Activated T-cell treated with anti-CD3 and anti-CD28 coated beads for 1 hour (primary cell): ENCODE data around the gene UPK2.

Experiments
- DNase-seq: peaks from one replicate; pipeline ENCODE4 v3.0.0-alpha.2; 2020; ENCODE audit warnings: low read depth

UPK2 gene

DNA sequence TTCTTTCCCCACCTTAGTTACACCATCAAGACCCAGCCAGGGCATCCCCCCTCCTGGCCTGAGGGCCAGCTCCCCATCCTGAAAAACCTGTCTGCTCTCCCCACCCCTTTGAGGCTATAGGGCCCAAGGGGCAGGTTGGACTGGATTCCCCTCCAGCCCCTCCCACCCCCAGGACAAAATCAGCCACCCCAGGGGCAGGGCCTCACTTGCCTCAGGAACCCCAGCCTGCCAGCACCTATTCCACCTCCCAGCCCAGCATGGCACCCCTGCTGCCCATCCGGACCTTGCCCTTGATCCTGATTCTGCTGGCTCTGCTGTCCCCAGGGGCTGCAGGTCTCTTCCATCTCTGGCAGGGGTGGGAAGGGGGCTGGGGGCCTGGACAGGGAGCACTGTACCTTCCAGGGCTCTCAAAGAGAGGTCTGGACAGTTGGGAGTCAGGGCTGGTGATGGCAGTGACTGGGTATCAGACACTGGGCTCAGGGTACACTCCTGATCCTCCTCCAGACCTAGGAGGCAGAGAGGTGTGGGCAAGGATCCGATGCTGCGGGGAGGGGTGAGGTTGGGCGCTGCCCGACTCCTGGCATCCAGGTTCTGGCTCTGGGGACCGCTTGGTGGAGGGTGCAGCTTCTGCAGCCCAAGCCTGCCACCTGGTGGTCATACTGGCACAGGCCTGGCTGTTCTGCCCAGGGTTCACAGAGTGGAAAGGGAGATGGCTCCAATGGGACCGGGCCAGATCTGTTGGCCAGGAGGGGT lies at the start of gene UPK2:
TSS of gene UPK2 (plus strand) at position 205 of the 753 bp plus-strand sequence. CDS start at position 258, 53 bp downstream.
- peak; percentile 88 for DNase-seq

DNA sequence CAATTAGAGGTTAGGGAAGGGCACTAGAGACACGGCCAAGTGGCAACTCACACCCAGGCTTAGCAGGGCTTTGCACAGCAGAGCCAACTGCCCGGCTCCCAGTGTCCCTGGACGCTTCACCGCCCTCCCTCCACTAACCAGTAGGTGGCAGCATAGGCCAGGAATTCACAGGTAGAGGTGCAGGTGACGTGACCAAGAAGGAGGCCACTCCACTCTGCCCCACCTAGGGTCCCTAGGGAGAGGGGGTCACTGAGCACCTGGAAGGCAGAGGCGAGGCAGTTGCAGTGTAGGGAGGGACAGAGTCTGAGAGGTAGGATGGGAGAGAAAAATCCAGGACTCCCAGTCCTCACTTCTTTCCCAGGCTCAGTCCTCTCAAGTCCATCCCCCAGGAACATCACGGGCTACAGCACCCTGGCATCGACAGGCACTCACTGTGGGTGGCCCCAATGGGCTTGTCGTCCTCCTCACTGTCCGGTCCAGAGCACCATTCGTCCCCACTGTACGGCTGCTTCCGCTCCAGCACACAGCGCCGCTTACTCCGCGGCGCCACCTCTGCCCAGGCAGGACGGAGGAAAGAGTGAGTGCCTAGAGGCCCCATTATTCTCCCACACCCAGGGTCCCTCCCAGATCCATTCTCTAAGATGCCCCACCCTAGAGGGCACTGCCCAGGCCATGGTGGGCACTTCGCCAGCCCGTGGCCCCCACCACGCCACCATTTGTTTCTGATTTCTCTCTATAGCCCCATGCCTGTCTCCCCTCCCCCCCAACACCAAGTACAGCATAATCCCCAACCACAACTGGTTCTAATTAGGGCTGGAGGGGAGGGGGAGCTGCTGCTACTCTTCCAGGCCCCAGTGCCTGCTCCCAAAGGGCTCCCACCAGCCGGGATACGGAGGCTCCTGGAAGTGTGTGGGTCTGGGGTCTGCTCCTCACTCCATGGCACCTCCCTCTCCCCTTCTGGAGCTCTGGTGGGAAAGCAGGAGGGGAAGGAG lies 48.8 kb upstream of the UPK2 start:
- peak; percentile 83 for DNase-seq

DNA sequence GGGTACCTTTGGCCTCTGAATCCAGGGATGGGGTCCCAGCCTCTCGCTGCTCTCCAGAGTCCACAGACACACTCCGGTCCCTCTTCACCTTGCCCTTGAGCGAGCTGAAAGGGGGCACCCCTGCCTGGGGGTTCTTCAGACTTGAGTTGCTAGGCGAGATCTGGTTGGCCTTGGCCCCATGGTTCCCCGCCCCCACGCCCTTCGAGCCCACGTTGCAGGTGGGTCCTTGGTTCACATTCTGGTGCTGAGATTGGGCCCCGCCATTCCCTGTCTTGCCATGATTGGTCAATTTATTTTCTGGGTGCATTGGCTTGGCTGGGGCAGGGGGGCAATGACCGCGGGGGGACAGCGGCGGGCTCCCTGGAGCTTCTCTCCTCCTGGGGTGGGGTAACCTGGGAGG lies 47.8 kb upstream of the UPK2 start:
- no peak for DNase-seq

DNA sequence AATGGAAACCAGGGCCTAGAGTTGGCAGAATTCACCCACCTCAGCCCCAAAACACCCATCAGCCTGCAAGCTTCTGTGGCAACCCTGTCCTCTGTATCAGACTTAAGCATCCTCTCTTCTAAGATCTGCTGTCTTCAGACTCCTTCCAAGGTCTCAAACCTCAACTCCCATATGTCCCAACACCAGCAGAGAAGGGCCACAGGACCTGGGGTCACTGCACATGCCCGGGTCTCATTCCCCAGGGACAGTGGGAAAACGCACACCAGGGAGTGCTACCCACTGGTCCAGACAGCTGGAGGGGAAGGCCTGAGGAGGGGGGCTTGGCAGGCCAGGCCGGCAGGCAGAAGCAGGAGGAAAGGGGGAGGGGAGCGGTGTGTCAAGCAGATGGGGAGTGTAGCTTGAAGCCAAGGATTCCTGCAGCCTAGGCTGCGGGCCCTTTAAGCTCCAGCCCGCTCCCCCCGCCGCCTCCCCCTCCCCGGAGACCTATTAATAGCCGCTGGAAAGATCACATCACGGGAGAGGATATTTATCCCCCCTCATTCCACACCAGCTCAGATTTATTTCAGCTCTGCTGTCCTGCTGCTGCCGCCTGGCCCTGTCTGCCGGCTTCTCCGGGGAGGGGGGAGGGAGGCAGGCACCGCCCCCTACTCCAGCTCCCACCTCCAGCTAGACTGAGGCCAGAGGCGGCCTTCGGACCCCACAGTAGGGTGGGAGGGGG lies 47.0 kb upstream of the UPK2 start:
- DNase-seq, result no peak

DNA sequence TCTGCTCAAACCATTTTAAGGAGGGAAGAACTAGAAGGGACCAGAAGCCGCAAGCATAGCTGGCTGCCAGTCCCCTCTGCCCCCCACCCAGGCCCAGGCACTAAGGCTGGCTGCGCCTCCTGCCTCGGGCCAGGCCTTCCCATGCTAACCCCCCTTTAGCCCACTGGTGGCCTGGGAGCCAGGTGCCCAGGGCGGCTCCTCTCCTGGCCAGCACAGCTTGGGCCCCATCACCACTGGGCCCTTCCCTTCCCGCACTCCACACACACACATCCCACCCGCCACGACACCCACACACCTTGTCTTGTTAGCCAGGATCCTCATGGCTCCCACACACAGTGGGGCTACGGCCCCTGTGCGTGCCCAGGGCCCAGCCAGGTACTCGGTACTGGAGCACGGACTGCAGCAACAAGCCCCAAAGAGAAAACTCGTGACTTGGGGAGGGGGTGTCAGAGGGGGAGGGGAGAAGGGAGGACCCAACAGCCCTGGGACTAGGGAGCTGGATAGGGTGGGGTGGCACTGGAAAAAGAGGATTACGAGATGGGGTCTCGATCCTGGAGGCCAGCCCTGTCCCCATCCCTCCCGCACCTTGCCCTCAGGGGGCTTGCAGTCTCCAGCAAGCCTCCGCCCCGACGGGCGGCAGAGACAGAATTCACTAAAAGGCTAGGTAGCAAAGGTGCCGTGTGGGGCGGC lies 46.3 kb upstream of the UPK2 start:
- DNase-seq, result no peak

DNA sequence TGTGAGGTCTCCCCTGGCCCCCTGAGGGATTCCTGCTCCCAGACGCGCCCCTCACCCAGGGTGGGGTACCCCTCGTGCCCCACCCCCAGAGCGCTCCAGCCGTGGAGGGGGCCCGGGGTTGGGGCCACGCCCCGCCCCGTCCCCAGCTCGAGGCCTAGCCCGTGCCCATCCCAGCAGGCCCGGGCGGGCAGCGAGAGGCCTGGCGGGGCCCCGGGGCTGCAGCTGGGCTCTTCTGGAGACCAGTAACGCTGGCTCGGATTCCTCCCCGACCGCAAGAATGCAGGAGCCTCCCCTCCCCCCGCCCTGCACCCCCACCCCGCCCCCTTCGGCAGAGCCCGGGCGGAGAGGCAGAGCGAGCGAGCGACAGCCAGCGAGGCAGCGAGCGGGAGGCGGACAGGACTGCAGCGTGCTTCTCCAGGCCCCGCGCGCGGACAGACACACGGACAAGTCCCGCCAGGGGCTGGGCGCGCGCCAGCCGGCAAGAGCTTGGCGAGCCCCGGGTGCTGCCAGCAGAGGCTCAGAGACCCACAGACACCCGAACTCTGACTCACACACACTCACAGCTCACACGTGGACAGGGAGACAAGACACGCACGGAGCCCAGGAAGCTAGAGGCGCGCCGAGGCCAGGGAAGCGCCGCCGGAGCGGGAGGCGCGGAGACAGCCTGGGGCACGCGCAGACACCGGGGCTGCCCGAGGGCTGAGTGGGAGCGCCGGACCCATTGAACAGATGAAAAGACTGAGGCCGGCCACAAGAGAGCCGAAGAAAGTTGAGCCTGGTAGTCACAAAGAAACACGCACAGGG lies 45.6 kb upstream of the UPK2 start:
- DNase-seq, result no peak

DNA sequence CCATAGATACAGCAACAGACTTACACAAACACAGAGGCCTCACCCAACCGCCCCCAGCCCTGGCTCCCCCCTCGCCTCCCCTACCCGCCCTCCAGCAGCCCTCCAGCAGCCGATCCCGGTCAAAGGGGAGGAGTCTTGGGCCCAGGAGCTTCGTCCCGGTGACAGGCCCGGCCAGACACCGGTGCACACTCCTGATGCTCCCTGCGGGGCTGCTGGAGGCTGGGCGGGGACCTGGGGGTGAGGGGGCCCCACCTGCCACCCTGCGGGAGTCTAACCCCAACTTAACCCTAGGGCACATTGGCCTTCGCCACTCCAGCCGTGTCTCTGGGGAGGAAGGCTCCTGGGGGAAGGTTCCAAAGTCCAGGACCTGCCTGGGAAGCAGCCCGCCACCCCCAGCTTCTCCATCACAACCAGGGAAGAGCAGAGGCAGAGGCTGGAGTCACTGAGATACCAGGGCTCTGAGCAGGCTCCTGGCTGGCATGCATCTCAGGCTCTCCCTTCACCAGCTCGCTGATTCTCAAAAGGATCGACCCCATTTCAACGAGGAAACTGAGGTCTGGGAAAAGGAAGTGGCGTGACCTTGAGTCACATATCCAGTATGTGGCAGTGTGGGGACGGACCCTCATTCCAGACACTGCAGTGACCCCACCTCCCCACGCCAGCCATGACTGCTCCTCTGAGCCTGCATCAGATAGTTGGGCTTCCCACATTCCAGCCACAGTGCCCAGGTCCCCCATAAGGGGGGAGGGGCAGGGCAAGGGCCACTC lies 44.8 kb upstream of the UPK2 start:
- no peak for DNase-seq

DNA sequence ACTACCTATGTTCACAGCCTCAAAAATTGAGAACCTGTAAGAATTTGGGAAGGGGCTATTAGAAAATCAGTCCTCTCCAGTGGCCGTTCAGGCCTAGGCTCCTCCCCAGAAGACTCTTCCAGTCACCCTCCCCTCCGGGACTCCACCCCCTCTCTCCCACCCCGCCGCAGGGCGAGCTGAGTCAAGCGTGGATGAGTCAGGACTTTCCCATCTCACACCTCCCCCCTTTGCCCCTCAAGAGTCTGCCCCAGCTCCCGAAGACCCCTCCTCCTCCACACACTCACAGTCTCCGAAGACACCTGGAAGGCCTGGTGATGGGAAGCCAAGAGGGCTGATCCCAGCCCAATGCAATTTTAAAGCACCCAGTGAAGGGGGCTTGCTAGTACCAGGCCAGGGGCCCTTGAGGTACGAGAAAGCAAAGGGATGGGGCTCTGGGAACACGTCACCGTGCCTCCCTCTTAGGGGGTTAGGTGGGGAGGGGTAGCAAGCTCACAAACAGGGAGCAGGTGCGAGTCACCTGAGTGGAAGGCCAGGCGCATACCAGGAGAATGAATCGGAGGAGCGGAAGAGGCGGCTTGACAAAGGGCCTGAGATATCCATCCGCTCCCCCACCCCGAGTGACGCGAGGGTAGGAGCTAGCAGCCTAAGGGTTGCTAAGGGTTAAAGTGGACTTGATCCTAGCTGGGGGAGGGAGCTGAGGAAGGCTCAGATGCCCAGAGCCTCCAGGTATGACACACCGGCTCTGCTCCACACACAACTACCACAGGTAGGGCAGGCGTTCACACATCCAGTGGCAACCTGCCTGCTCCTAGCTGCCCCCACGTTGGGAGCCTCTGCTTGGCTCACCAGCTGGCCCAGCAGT lies 44.0 kb upstream of the UPK2 start:
- peak; percentile 70 for DNase-seq

DNA sequence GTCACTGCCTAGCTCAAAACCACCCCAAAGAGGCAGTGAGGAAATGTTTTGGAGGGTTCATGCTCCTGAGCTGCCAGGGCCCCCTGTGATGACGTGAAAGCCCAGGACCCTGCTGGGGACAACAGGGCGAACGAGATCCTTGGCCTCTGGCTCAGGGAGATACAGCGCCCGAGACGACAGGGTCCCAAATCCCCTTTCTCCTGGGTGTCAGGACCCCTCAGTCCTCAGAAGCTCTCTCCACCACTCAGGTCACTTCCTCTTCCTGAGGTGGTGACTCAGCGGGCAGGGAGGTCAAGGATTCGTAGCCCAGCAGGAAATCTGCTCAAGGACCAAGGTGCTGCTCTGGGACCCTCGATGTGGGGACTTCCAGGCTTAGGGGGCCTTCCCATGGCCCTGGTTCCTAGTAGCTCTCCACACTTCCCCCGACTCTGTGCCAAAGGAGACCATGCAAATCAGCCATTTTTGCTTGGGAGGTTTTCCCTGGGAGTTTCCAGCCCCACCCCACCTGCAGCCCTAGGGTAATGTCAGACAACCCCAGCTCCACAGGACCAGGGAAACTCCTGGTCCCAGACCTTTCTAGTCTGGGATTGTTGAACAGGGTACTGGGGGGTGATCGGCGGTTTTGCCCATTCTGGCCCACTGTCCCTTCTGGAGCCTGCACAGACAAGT lies 43.2 kb upstream of the UPK2 start:
- no peak for DNase-seq

DNA sequence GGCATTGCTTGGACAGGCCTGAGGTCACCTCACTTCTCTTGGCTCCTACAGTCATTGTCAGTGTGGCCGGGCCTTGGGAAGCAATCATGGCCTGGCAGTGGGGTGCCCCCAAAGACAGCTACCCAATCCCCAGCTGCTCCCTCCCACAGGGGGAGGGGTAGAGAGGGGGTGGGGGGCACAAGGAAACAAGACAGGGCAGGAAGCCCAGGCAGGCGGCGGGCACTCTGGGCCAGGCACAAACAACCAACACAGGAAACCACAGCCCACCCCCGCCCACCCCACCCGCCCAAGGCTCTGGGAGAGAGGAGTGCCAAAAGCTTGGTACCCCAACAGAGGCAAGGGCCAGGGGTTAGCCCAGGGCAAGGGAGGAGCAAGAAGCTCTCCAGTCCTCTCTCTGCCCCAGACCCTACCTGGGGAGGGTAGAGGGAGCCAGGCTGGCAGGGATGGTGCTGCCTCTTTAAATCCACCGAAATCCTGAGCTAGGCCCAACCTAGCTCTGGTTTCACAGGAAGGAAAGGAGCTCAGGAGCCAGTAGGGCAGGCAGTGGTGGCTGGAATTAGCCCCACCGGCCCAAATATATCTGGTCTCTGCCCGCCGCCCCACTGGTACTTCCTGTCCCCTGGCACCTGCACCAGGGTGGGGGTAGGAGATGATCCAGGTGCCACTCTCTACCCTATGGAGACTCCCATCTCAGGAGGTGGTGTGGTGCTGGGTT lies 42.5 kb upstream of the UPK2 start:
- DNase-seq, result no peak

DNA sequence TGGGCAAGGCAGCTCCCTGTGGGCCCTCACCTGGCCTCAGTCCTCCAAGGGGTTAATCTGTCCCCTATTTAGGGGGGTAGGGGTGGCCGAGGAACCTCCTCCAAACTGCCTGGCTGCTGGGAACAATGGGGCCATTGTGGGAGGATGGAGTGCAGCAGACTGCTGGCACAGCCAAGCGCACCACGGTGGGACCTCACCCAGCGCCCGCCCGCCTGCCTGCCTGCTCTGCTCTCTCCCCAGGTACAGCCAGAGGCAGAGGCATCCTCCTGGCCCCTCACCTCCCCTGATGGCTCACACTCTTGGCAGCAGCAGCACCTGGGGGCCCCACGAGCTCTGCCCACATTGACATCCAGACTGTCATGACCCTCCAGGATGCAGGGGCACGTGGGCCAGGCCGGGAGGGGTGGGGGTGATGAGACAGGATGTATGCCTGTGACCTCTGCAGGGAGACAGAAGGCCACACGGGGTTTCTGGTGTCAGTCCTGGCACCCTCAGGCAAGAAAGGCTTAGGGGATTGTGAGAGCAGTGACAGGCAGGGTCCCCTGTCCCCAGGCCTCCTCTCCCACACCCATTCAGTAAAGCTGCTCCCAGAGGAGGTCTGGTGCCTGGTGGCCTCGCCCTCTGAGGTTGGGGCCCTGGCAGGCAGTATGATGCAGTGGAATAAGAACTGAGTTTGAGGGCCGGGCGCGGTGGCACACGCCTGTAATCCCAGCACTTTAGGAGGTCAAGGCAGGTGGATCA lies 41.8 kb upstream of the UPK2 start:
- DNase-seq, result peak; percentile 66

DNA sequence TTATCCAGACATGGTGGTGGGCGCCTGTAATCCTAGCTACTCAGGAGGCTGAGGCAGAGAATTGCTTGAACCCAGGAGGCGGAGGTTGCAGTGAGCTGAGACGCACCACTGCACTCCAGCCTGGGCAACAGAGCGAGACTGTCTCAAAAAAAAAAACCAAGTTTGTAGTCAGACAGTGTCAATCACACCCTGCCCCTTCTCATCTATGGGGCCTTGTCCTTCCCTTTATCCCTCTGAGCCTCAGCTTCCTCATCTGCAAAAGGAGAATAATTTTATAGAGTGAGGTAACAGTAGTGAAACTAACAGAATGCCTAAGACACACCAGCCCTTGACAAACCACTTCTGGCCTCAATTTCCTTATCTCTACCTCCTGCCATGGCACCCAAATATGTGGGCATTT lies 41.1 kb upstream of the UPK2 start:
- no peak for DNase-seq

DNA sequence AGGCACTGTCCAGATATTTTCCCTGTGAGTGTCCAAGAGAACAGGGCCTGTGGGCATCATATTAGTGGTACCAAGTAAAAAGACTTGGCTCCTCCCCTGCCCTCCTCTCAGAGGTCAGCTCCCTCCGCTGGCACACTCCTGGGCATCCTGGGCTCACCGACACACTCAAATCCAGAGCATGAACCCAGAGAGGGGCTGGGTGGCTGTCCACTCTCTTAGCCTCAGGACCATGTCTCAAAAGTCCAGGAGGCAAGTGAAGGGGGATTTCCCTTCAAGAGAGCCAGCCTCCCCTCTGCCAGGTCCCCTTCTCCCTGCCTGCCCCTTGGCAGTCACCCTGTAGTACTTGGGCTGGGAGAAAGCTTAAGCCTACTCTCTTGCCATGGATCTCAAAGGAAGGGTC lies 40.7 kb upstream of the UPK2 start:
- no peak for DNase-seq

DNA sequence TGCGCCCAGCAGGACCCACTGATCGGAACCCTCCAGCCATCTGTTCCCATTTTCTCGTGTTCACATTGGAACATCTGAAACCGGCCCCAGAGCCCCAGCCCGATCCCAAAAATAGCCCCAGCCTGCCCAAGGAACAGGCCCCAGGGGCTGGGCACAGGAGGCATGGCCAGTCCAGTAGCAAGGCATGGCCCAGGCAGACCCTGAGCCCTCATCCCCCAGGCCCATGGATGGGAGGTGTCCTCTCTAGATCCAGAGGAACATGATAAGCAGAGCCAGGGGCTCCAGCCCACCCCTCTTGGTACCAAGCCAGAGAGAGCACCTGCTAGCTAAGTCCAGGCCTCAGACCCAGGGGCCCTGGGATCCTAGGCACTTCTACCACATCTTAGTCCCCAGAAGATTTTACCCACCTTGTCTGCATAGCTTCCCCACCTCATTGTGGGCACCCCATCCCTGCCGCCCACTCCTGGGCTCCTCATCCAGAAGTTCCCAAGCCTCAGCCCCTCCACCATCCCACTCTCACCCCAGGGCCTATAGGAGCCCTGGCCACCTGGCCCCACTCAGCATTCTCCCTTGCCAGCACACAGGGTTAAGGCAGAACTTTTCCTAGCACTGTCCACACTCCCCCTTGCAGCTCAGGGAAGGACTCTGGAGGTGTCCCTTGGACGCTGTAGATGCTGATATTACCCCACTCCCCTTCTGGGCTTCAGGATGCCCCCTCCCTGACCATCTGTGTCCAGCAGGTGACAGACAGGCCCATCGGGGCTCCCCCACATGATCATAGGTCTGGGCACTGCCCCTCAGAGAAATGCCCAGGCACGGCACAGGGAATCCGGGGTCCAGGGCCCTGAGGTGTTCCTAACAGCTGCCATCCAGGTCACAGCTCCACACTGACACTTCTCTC lies 39.9 kb upstream of the UPK2 start:
- no peak for DNase-seq

DNA sequence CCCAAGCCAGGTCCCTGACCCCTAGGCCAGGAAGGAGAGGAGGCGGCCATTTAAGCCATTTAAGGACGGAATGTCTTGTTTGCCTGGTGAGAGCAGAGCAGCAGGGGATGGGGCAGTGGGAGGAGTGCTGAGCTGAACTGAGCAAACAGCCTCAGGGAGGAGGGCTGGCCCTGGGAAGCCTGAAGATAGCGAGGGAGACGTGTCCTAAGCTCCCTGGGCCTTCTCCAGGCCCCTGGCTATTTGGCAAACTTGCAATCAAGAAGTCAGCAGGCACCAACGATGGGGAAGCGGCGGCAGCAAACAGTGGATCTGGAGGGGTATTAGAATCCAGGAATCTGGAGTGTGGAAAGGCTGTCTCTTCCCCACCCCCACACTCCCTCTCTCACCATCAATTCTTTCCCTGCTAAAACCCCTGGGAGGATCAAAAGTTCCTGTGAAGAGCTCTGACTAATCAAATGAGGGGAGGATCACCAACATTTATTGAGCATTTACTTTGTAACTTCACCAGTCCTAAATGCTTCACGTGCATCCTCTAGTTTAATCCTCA lies 39.2 kb upstream of the UPK2 start:
- DNase-seq, result no peak
